Activated T-cell treated with anti-CD3 and anti-CD28 coated beads, Interleukin-2, amount 50 U/mL, for 24 hours (primary cell): ENCODE results near the gene MSI2.

ENCODE experiments used
- DNase-seq: peaks from one replicate; pipeline ENCODE4 v3.0.0-alpha.2; 2020
- H3K27ac Mint-ChIP-seq: 2 replicates; pipeline ENCODE4 v1.8.0; 2020; ENCODE audit warnings: mild to moderate bottlenecking, mixed read lengths
- H3K27me3 Mint-ChIP-seq: 2 replicates; pipeline ENCODE4 v1.8.0; 2020; ENCODE audit warnings: mixed read lengths
- H3K36me3 Mint-ChIP-seq: 2 replicates; pipeline ENCODE4 v1.8.0; 2020; ENCODE audit warnings: low read depth, mixed read lengths
- H3K4me1 Mint-ChIP-seq: 2 replicates; pipeline ENCODE4 v1.8.0; 2020; ENCODE audit warnings: low read depth, mixed read lengths
- H3K4me3 Mint-ChIP-seq: 2 replicates; pipeline ENCODE4 v1.8.0; 2020; ENCODE audit warnings: mild to moderate bottlenecking, moderate library complexity, mixed read lengths
- H3K9me3 Mint-ChIP-seq: 2 replicates; pipeline ENCODE4 v1.8.0; 2020; ENCODE audit warnings: mixed read lengths

Gene MSI2

GRCh38 chr17:57302690-57303465, 46.6 kb downstream of the MSI2 start:
- Mint-ChIP-seq H3K27me3 (no peaks in the 10 kb centered on the region), H3K4me1 (peaks cover 25% of the 10 kb centered on the region), H3K9me3 (peaks cover 11% of the 10 kb centered on the region), H3K36me3 (peaks cover 51% of the 10 kb centered on the region), H3K27ac (peak overlapping the region; percentile 27), H3K4me3 (no peak overlapping the region)
- no peak for DNase-seq

- DNase-seq = no peak
- Mint-ChIP-seq H3K27me3 (no peaks in the 10 kb centered on the region), H3K9me3 (peaks cover 8% of the 10 kb centered on the region), H3K27ac (no peak overlapping the region), H3K4me1 (peaks cover 34% of the 10 kb centered on the region), H3K36me3 (peaks cover 43% of the 10 kb centered on the region), H3K4me3 (no peak overlapping the region)
These were observed 48.9 kb downstream of the MSI2 start for GRCh38 chr17:57305144-57305728.

GRCh38 chr17:57305908-57306504, 49.7 kb downstream of the MSI2 start:
- Mint-ChIP-seq H3K36me3 (peaks cover 43% of the 10 kb centered on the region), H3K9me3 (peaks cover under 1% of the 10 kb centered on the region), H3K4me3 (no peak overlapping the region), H3K27ac (no peak overlapping the region), H3K4me1 (peaks cover 35% of the 10 kb centered on the region), H3K27me3 (no peaks in the 10 kb centered on the region)
- no peak for DNase-seq

- Mint-ChIP-seq H3K4me1 (peaks cover 21% of the 10 kb centered on the region), H3K27ac (peak overlapping the region; percentile 23), H3K4me3 (no peak overlapping the region), H3K27me3 (no peaks in the 10 kb centered on the region), H3K9me3 (no peaks in the 10 kb centered on the region), H3K36me3 (peaks cover 44% of the 10 kb centered on the region)
- no peak for DNase-seq
These were observed 52.3 kb downstream of the MSI2 start for GRCh38 chr17:57308543-57309186.

- H3K27me3 Mint-ChIP-seq = no peaks in the 10 kb centered on the region
- DNase-seq = no peak
- H3K9me3 Mint-ChIP-seq = no peaks in the 10 kb centered on the region
- peaks cover 22% of the 10 kb centered on the region for H3K4me1 Mint-ChIP-seq
- H3K4me3 Mint-ChIP-seq = no peak overlapping the region
- peaks cover 43% of the 10 kb centered on the region for H3K36me3 Mint-ChIP-seq
- peak overlapping the region; percentile 35 for H3K27ac Mint-ChIP-seq
These were observed 53.2 kb downstream of the MSI2 start for GRCh38 chr17:57309479-57309878.

- Mint-ChIP-seq H3K9me3 (no peaks in the 10 kb centered on the region), H3K4me1 (peaks cover 21% of the 10 kb centered on the region), H3K27me3 (no peaks in the 10 kb centered on the region), H3K27ac (no peak overlapping the region), H3K36me3 (peaks cover 46% of the 10 kb centered on the region), H3K4me3 (no peak overlapping the region)
- no peak for DNase-seq
These were observed 55.2 kb downstream of the MSI2 start for GRCh38 chr17:57311281-57312216.

- no peaks in the 10 kb centered on the region for H3K27me3 Mint-ChIP-seq
- DNase-seq = no peak
- peaks cover 46% of the 10 kb centered on the region for H3K36me3 Mint-ChIP-seq
- no peaks in the 10 kb centered on the region for H3K9me3 Mint-ChIP-seq
- peaks cover 19% of the 10 kb centered on the region for H3K4me1 Mint-ChIP-seq
- no peak overlapping the region for H3K27ac Mint-ChIP-seq
- H3K4me3 Mint-ChIP-seq = no peak overlapping the region
These were observed 55.9 kb downstream of the MSI2 start for GRCh38 chr17:57312242-57312641.

GRCh38 chr17:57313097-57313835, 56.9 kb downstream of the MSI2 start:
- Mint-ChIP-seq H3K9me3 (no peaks in the 10 kb centered on the region), H3K27me3 (no peaks in the 10 kb centered on the region), H3K4me3 (no peak overlapping the region), H3K27ac (no peak overlapping the region), H3K36me3 (peaks cover 42% of the 10 kb centered on the region), H3K4me1 (peaks cover 17% of the 10 kb centered on the region)
- no peak for DNase-seq

- no peak overlapping the region for H3K27ac Mint-ChIP-seq
- no peaks in the 10 kb centered on the region for H3K27me3 Mint-ChIP-seq
- H3K9me3 Mint-ChIP-seq = no peaks in the 10 kb centered on the region
- no peak for DNase-seq
- H3K36me3 Mint-ChIP-seq = peaks cover 41% of the 10 kb centered on the region
- H3K4me1 Mint-ChIP-seq = peaks cover 13% of the 10 kb centered on the region
- no peak overlapping the region for H3K4me3 Mint-ChIP-seq
These were observed 59.0 kb downstream of the MSI2 start for GRCh38 chr17:57315061-57316015.

GRCh38 chr17:57316361-57316760, 60.0 kb downstream of the MSI2 start:
- peaks cover 31% of the 10 kb centered on the region for H3K36me3 Mint-ChIP-seq
- no peak overlapping the region for H3K27ac Mint-ChIP-seq
- H3K27me3 Mint-ChIP-seq = no peaks in the 10 kb centered on the region
- H3K4me3 Mint-ChIP-seq = no peak overlapping the region
- H3K4me1 Mint-ChIP-seq = peaks cover 8% of the 10 kb centered on the region
- DNase-seq = no peak
- H3K9me3 Mint-ChIP-seq = no peaks in the 10 kb centered on the region

GRCh38 chr17:57317079-57317478, 60.8 kb downstream of the MSI2 start:
- H3K9me3 Mint-ChIP-seq = no peaks in the 10 kb centered on the region
- H3K4me1 Mint-ChIP-seq = peaks cover 9% of the 10 kb centered on the region
- no peak overlapping the region for H3K27ac Mint-ChIP-seq
- peaks cover 29% of the 10 kb centered on the region for H3K36me3 Mint-ChIP-seq
- no peak for DNase-seq
- H3K27me3 Mint-ChIP-seq = no peaks in the 10 kb centered on the region
- H3K4me3 Mint-ChIP-seq = no peak overlapping the region

GRCh38 chr17:57318913-57319312, 62.6 kb downstream of the MSI2 start:
- peaks cover 11% of the 10 kb centered on the region for H3K4me1 Mint-ChIP-seq
- peaks cover 27% of the 10 kb centered on the region for H3K36me3 Mint-ChIP-seq
- H3K9me3 Mint-ChIP-seq = no peaks in the 10 kb centered on the region
- H3K27me3 Mint-ChIP-seq = no peaks in the 10 kb centered on the region
- no peak overlapping the region for H3K4me3 Mint-ChIP-seq
- no peak overlapping the region for H3K27ac Mint-ChIP-seq
- DNase-seq = no peak

GRCh38 chr17:57319806-57320205, 63.5 kb downstream of the MSI2 start:
- Mint-ChIP-seq H3K27me3 (no peaks in the 10 kb centered on the region), H3K4me3 (no peak overlapping the region), H3K4me1 (peaks cover 8% of the 10 kb centered on the region), H3K9me3 (no peaks in the 10 kb centered on the region), H3K27ac (no peak overlapping the region), H3K36me3 (peaks cover 33% of the 10 kb centered on the region)
- no peak for DNase-seq
